Fibroblast of lung (primary cell): ENCODE data around the gene GOPC.

Experiments
- EZH2 ChIP-seq: IDR thresholded peaks from 2 replicates; pipeline ENCODE4 v1.5.1; 2012; ENCODE audit warnings: low read length, control low read depth, mild to moderate bottlenecking; ENCODE audit errors: missing control alignments
- TF ChIP-seq, protein P1 (sequence below), 2 donors: IDR thresholded peaks in 1 of 2; conservative IDR thresholded peaks in 1 of 2; 1 replicate in 1 of 2; 2 replicates in 1 of 2; pipeline ENCODE4 v1.5.1; 2011 to 2012; ENCODE audit warnings: low read length in 2 of 2, control low read depth in 1 of 2, inconsistent platforms in 1 of 2, low read depth in 1 of 2, mild to moderate bottlenecking in 1 of 2

DNA sequence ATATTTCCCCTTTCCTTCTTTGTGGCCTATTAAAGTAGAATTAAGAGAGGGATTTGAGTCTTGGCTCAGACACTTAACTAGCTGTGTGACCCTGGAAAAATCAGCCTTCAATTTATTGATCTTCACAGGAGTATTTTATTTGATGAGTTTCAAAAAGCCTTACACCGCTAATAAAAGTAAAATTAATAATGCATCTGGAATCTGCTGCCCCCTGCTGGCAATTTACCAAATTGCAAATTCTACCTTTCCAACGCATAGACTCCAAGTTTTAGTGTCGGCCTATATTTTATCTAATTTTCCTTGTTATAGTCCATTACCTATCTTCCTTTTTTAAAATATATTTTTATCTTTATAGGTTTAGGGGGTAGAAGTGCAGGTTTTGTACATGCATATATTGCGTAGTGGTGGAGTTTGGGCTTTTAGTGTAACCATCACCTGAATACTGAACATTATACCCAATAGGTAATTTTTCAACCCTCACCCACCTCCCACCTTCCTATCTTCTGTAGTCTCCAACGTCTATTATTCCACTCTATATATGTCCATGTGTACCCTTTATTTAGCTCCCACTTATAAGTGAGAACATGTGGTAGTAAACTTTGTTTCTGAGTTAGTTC lies 46.3 kb downstream of the GOPC start:
- TF ChIP-seq, protein P1, sequence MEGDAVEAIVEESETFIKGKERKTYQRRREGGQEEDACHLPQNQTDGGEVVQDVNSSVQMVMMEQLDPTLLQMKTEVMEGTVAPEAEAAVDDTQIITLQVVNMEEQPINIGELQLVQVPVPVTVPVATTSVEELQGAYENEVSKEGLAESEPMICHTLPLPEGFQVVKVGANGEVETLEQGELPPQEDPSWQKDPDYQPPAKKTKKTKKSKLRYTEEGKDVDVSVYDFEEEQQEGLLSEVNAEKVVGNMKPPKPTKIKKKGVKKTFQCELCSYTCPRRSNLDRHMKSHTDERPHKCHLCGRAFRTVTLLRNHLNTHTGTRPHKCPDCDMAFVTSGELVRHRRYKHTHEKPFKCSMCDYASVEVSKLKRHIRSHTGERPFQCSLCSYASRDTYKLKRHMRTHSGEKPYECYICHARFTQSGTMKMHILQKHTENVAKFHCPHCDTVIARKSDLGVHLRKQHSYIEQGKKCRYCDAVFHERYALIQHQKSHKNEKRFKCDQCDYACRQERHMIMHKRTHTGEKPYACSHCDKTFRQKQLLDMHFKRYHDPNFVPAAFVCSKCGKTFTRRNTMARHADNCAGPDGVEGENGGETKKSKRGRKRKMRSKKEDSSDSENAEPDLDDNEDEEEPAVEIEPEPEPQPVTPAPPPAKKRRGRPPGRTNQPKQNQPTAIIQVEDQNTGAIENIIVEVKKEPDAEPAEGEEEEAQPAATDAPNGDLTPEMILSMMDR (conservative IDR thresholded peaks at IDR 0.05 in 1 of 2, IDR thresholded peaks at IDR 0.05 in 1 of 2; ENCODE audit: low read depth in 1 of 2, low read length in 2 of 2): peak; percentile 65 to 68
- TF ChIP-seq EZH2: no peak
